Loucy (cell line): ENCODE data around the gene KRT31.

Experiments
- EZH2phosphoT487 ChIP-seq: fragments of 200-600 bp; IDR thresholded peaks from 2 replicates; pipeline ENCODE4 v1.6.1; 2018; ENCODE audit warnings: antibody characterized with exemption, mild to moderate bottlenecking, moderate library complexity, borderline replicate concordance
- TF ChIP-seq, protein P1 (sequence below): fragments of 200-600 bp; sonication (generic); conservative IDR thresholded peaks from 2 replicates; pipeline ENCODE4 v1.5.1; 2014; ENCODE audit warnings: mild to moderate bottlenecking, antibody characterized with exemption, low read length

DNA sequence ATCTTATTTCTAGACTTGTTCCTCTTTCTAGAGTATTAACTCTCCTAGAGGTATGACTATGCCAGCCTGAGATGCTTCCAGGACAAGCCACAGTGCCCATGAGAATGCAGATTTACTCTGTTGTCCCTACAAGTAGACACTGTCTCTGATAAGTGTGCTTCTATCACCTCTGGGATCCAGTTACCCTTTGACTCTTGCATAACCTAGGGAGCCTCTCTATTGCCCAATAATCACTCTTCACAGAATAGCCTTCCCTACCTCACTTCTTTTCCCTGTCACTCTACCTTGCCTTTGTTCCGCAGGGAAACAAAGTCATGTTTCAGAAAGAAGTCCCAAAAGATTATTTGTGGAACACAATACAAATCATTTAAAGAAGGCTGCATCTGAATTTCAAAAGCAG is 13.7 kb downstream of the KRT31 start:
- TF ChIP-seq, protein P1, sequence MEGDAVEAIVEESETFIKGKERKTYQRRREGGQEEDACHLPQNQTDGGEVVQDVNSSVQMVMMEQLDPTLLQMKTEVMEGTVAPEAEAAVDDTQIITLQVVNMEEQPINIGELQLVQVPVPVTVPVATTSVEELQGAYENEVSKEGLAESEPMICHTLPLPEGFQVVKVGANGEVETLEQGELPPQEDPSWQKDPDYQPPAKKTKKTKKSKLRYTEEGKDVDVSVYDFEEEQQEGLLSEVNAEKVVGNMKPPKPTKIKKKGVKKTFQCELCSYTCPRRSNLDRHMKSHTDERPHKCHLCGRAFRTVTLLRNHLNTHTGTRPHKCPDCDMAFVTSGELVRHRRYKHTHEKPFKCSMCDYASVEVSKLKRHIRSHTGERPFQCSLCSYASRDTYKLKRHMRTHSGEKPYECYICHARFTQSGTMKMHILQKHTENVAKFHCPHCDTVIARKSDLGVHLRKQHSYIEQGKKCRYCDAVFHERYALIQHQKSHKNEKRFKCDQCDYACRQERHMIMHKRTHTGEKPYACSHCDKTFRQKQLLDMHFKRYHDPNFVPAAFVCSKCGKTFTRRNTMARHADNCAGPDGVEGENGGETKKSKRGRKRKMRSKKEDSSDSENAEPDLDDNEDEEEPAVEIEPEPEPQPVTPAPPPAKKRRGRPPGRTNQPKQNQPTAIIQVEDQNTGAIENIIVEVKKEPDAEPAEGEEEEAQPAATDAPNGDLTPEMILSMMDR, result no peak
- TF ChIP-seq EZH2phosphoT487, result no peak
